Fibroblast of lung (primary cell): ENCODE measurements around the gene TIPRL. TPM values are rescaled to one million over a fixed set of nuclear protein-coding genes. Genes with fewer than 3 reads are reported as not detected.

Experiments used
- DNase-seq, 2 donors: peaks; one replicate each; pipeline versions ENCODE4 v3.0.0 to v3.0.0-alpha.2; 2010; ENCODE audit warnings: low read depth in 2 of 2
- H2AFZ ChIP-seq: 2 replicates; pipeline ENCODE4 v1.5.1; 2012; ENCODE audit warnings: low read length, control low read depth, inconsistent platforms
- H3K27ac ChIP-seq: 2 replicates; pipeline ENCODE4 v1.5.1; 2011; ENCODE audit warnings: low read length, control low read depth; ENCODE audit not compliant: insufficient read depth
- H3K27me3 ChIP-seq: 2 replicates; pipeline ENCODE4 v1.5.1; 2011; ENCODE audit warnings: mild to moderate bottlenecking, low read length; ENCODE audit not compliant: control insufficient read depth, insufficient read depth
- H3K36me3 ChIP-seq: 2 replicates; pipeline ENCODE4 v1.5.1; 2011; ENCODE audit warnings: low read length; ENCODE audit not compliant: control insufficient read depth, insufficient read depth
- H3K4me1 ChIP-seq: 2 replicates; pipeline ENCODE4 v1.5.1; 2011; ENCODE audit warnings: low read length; ENCODE audit not compliant: control insufficient read depth, insufficient read depth; ENCODE audit errors: extremely low read depth
- H3K4me2 ChIP-seq: 2 replicates; pipeline ENCODE4 v1.5.1; 2011; ENCODE audit warnings: low read length, control low read depth; ENCODE audit not compliant: insufficient read depth; ENCODE audit errors: extremely low read depth
- H3K4me3 ChIP-seq, 4 experiments: fragments of 200-600 bp in 1 of 4; sonication (generic) in 1 of 4; replicated peaks in 1 of 4; 2 replicates each; pipeline ENCODE4 v1.5.1; 2011 to 2016; ENCODE audit warnings: low read length in 4 of 4, low read depth in 3 of 4, mild to moderate bottlenecking in 3 of 4, control low read depth in 2 of 4, inconsistent platforms in 1 of 4, mixed read lengths in 1 of 4; ENCODE audit not compliant: insufficient read depth in 1 of 4; ENCODE audit errors: control extremely low read depth in 1 of 4
- H3K79me2 ChIP-seq: 2 replicates; pipeline ENCODE4 v1.5.1; 2012; ENCODE audit warnings: mild to moderate bottlenecking, low read length, inconsistent platforms; ENCODE audit not compliant: control insufficient read depth, insufficient read depth
- H3K9ac ChIP-seq: 2 replicates; pipeline ENCODE4 v1.5.1; 2011; ENCODE audit warnings: mild to moderate bottlenecking, low read length, control low read depth; ENCODE audit not compliant: insufficient read depth
- H3K9me3 ChIP-seq: 2 replicates; pipeline ENCODE4 v1.5.1; 2012; ENCODE audit warnings: low read depth, low read length; ENCODE audit not compliant: control insufficient read depth, insufficient read depth
- H4K20me1 ChIP-seq: 2 replicates; pipeline ENCODE4 v1.5.1; 2011; ENCODE audit warnings: low read length; ENCODE audit not compliant: control insufficient read depth, insufficient read depth; ENCODE audit errors: extremely low read depth
- EZH2 ChIP-seq: IDR thresholded peaks from 2 replicates; pipeline ENCODE4 v1.5.1; 2012; ENCODE audit warnings: low read length, control low read depth, mild to moderate bottlenecking; ENCODE audit errors: missing control alignments
- polyA plus RNA-seq, 2 donors: library from polyadenylated mRNA; depleted of rRNA in 1 of 2; stranded (reverse) in 1 of 2; unstranded in 1 of 2; fragments of >200 nt; gene quantifications; 2 replicates each; pipeline ENCODE4 v1.2.1, GENCODE V29; 2011 to 2012; ENCODE audit warnings: missing spikeins in 1 of 2
- total RNA-seq: library from RNA; depleted of rRNA; stranded (reverse); fragments of >200 nt; gene quantifications from 2 replicates; pipeline ENCODE4 v1.2.1, GENCODE V29; 2014
- TF ChIP-seq, protein P1 (sequence below), 2 donors: IDR thresholded peaks in 1 of 2; conservative IDR thresholded peaks in 1 of 2; 1 replicate in 1 of 2; 2 replicates in 1 of 2; pipeline ENCODE4 v1.5.1; 2011 to 2012; ENCODE audit warnings: low read length in 2 of 2, control low read depth in 1 of 2, inconsistent platforms in 1 of 2, low read depth in 1 of 2, mild to moderate bottlenecking in 1 of 2

Gene TIPRL
- total and polyA plus RNA-seq, 2 donors (not counting 1 experiment from before 2014, with no cell fraction given) = 34.7 to 40.9 TPM

DNA sequence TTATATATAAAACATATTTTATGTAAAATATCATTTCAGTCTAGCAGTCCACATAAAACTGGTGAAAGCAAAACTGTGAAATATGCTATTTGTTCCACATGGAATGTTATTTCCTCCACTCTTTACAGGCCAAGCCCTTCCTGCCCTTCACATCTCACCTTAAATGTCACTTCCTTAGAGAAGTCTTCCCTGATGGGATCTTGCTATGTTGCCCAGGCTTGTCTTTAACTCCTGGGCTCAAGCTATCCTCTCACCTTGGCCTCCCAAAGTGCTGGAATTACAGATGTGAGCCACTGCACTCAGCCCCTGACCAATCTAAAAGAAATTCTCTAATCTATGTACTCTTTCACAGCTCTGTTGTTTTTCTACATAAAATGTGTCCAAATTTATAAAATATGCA, 39.7 kb upstream of the TIPRL start:
- Histone ChIP-seq H2AFZ (no peak overlapping the region), H3K9ac (no peak overlapping the region), H3K4me1 (peaks cover 9% of the 10 kb centered on the region), H3K27ac (no peak overlapping the region), H3K79me2 (no peaks in the 10 kb centered on the region), H3K9me3 (no peaks in the 10 kb centered on the region), H3K27me3 (no peaks in the 10 kb centered on the region), H3K4me3 (no peak overlapping the region), H3K36me3 (no peaks in the 10 kb centered on the region), H3K4me2 (no peak overlapping the region), H4K20me1 (no peaks in the 10 kb centered on the region)
- no peak for DNase-seq
- TF ChIP-seq EZH2 = no peak
- TF ChIP-seq, protein P1, sequence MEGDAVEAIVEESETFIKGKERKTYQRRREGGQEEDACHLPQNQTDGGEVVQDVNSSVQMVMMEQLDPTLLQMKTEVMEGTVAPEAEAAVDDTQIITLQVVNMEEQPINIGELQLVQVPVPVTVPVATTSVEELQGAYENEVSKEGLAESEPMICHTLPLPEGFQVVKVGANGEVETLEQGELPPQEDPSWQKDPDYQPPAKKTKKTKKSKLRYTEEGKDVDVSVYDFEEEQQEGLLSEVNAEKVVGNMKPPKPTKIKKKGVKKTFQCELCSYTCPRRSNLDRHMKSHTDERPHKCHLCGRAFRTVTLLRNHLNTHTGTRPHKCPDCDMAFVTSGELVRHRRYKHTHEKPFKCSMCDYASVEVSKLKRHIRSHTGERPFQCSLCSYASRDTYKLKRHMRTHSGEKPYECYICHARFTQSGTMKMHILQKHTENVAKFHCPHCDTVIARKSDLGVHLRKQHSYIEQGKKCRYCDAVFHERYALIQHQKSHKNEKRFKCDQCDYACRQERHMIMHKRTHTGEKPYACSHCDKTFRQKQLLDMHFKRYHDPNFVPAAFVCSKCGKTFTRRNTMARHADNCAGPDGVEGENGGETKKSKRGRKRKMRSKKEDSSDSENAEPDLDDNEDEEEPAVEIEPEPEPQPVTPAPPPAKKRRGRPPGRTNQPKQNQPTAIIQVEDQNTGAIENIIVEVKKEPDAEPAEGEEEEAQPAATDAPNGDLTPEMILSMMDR (conservative IDR thresholded peaks at IDR 0.05 in 1 of 2, IDR thresholded peaks at IDR 0.05 in 1 of 2; ENCODE audit: low read depth in 1 of 2, low read length in 2 of 2) = no peak

DNA sequence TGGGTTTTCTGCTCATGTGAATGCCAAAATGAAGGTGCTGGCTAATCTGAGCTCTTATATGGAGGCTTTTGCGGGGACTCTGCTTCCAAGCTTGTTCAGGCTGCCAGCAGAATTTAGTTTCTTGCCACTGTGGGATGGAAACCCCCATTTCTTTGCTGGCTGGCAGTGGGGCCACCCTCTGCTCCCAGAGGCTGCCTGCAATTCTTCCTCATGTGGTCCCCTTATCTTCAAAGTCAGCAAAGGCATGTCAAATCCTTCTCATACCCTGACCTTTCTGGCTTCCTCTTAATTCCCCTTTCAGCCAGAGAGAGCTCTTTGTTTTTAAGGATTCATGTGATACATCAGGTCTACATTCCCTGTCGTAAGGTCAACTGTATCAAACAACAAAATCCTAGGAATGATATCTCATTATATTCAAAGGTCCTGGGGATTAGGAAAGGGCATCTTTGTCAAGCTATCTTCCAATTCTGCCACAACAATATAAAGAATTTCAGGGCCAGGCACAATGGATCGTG, 36.8 kb upstream of the TIPRL start:
- H3K4me2 ChIP-seq = no peak overlapping the region

DNA sequence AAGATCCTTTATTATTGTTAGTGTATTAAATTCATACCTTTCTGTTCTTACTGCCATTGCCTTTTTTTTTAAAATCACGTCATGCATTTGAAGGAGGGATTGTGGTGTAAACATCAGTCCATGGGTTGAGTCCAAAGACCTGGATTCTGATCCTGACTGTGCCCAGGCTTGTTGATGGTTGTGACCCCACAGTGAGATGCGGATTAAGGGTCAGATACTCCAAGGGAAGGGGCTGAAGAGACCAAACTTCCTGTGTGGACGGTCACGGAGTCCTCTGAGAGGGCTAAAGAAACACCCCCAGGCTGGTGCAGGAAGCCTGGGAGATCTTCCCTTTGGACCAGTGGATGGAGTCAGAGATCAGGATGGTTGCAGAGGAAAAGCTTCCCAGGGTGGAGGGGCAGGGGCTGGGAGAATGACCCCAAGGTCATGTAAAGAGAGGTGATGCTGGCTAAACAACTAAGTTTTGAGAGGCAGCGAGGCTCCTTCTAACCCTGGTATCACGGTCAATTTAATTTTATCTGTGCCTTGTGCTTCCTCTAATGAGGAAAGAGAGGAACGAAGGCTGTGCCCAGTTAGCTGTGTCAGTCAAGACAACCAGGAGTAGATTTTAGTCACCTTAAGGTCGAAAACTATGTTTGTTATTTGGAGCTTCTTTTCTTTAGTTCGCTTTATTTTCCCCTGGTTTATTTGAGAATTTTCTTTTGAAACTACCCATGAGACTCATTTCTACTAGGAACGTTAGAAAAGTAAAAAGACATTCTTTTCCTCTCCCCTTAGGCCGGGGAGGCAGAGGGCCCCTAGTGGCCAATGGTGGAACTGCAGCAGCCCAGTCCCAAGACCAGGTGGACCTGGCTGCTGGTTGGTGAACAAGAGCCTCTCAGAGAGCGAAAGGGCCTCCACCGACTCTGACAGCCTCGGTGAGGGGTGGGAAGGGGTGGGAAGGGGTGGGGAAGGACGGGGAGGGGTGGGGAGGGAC, 33.3 kb upstream of the TIPRL start:
- DNase-seq = peak; percentile 77 to 83
- Histone ChIP-seq H3K27ac (no peak overlapping the region), H3K79me2 (no peaks in the 10 kb centered on the region), H3K9ac (no peak overlapping the region), H3K4me1 (no peaks in the 10 kb centered on the region), H3K27me3 (no peaks in the 10 kb centered on the region), H3K9me3 (no peaks in the 10 kb centered on the region), H4K20me1 (no peaks in the 10 kb centered on the region), H3K4me2 (peak overlapping the region; percentile 37), H3K4me3 (no peak overlapping the region), H3K36me3 (no peaks in the 10 kb centered on the region), H2AFZ (peak overlapping the region; percentile 29)
- TF ChIP-seq EZH2 = no peak
- TF ChIP-seq, protein P1 (conservative IDR thresholded peaks at IDR 0.05 in 1 of 2, IDR thresholded peaks at IDR 0.05 in 1 of 2; ENCODE audit: low read depth in 1 of 2, low read length in 2 of 2) = peak; percentile 99

More for the DNA sequence above, 36.8 kb upstream of the TIPRL start:
- Histone ChIP-seq H3K27me3 (no peaks in the 10 kb centered on the region), H4K20me1 (no peaks in the 10 kb centered on the region), H3K4me3 (no peak overlapping the region), H3K36me3 (no peaks in the 10 kb centered on the region), H3K27ac (no peak overlapping the region), H3K4me1 (peaks cover 5% of the 10 kb centered on the region), H3K79me2 (no peaks in the 10 kb centered on the region), H3K9me3 (no peaks in the 10 kb centered on the region), H2AFZ (no peak overlapping the region), H3K9ac (no peak overlapping the region)
- TF ChIP-seq, protein P1 (conservative IDR thresholded peaks at IDR 0.05 in 1 of 2, IDR thresholded peaks at IDR 0.05 in 1 of 2; ENCODE audit: low read depth in 1 of 2, low read length in 2 of 2) = no peak
- TF ChIP-seq EZH2 = no peak
- DNase-seq = no peak
